ENCODE results near the gene B9D2. TPM values are rescaled to one million over a fixed set of nuclear protein-coding genes. Genes with fewer than 3 reads are reported as not detected.
"Not testable (repeated sequence)": the region's sequence is repeated elsewhere in the genome, so short reads cannot be mapped to it uniquely, and the experiment has no call there.

Gene B9D2
- total RNA-seq, 1 donor from 2014 or later, result 4.6 TPM

GRCh38 chr19:41410336-41411054 lies 46.5 kb upstream of the B9D2 start:
- no peak overlapping the region for H3K27ac Mint-ChIP-seq (ENCODE audit: unreplicated experiment)
- no peaks in the 10 kb centered on the region for H3K9me3 Mint-ChIP-seq (ENCODE audit: unreplicated experiment)
- no peaks in the 10 kb centered on the region for H3K27me3 Mint-ChIP-seq (ENCODE audit: unreplicated experiment)
- TF ChIP-seq CTCF (IDR thresholded peaks at IDR 0.05), result no peak
- peaks cover 7% of the 10 kb centered on the region for H3K36me3 Mint-ChIP-seq (ENCODE audit: unreplicated experiment)
- DNase-seq (ENCODE audit: extremely low spot score, unreplicated experiment), result no peak
- peaks cover 5% of the 10 kb centered on the region for H3K4me1 Mint-ChIP-seq (ENCODE audit: unreplicated experiment)
- no peak overlapping the region for H3K4me3 Mint-ChIP-seq (ENCODE audit: unreplicated experiment)

- Mint-ChIP-seq H3K4me3 (ENCODE audit: unreplicated experiment) (no peak overlapping the region), H3K27me3 (ENCODE audit: unreplicated experiment) (no peaks in the 10 kb centered on the region), H3K9me3 (ENCODE audit: unreplicated experiment) (no peaks in the 10 kb centered on the region), H3K4me1 (ENCODE audit: unreplicated experiment) (peaks cover 5% of the 10 kb centered on the region), H3K27ac (ENCODE audit: unreplicated experiment) (no peak overlapping the region), H3K36me3 (ENCODE audit: unreplicated experiment) (peaks cover 5% of the 10 kb centered on the region)
- no peak for DNase-seq (ENCODE audit: extremely low spot score, unreplicated experiment)
- no peak for TF ChIP-seq CTCF (IDR thresholded peaks at IDR 0.05)
Observed at GRCh38 chr19:41409288-41409687, 45.3 kb upstream of the B9D2 start.

- not testable (repeated sequence) for H3K36me3 Mint-ChIP-seq (ENCODE audit: unreplicated experiment); DNase-seq (ENCODE audit: extremely low spot score, unreplicated experiment); H3K4me3 Mint-ChIP-seq (ENCODE audit: unreplicated experiment); H3K4me1 Mint-ChIP-seq (ENCODE audit: unreplicated experiment); H3K27me3 Mint-ChIP-seq (ENCODE audit: unreplicated experiment); H3K9me3 Mint-ChIP-seq (ENCODE audit: unreplicated experiment); H3K27ac Mint-ChIP-seq (ENCODE audit: unreplicated experiment)
Observed at GRCh38 chr19:41408846-41409245, 44.9 kb upstream of the B9D2 start.

- no peak for TF ChIP-seq CTCF (IDR thresholded peaks at IDR 0.05)
- Mint-ChIP-seq H3K36me3 (ENCODE audit: unreplicated experiment) (peaks cover 3% of the 10 kb centered on the region), H3K27me3 (ENCODE audit: unreplicated experiment) (no peaks in the 10 kb centered on the region), H3K27ac (ENCODE audit: unreplicated experiment) (no peak overlapping the region), H3K4me1 (ENCODE audit: unreplicated experiment) (peaks cover 5% of the 10 kb centered on the region), H3K9me3 (ENCODE audit: unreplicated experiment) (no peaks in the 10 kb centered on the region), H3K4me3 (ENCODE audit: unreplicated experiment) (no peak overlapping the region)
- DNase-seq (ENCODE audit: extremely low spot score, unreplicated experiment), result no peak
Observed at GRCh38 chr19:41408256-41408655, 44.3 kb upstream of the B9D2 start.

GRCh38 chr19:41407271-41407670 lies 43.3 kb upstream of the B9D2 start:
- no peak overlapping the region for H3K27ac Mint-ChIP-seq (ENCODE audit: unreplicated experiment)
- TF ChIP-seq CTCF (IDR thresholded peaks at IDR 0.05), result no peak
- no peaks in the 10 kb centered on the region for H3K27me3 Mint-ChIP-seq (ENCODE audit: unreplicated experiment)
- H3K36me3 Mint-ChIP-seq (ENCODE audit: unreplicated experiment), result peaks cover 3% of the 10 kb centered on the region
- no peak for DNase-seq (ENCODE audit: extremely low spot score, unreplicated experiment)
- no peaks in the 10 kb centered on the region for H3K9me3 Mint-ChIP-seq (ENCODE audit: unreplicated experiment)
- no peak overlapping the region for H3K4me3 Mint-ChIP-seq (ENCODE audit: unreplicated experiment)
- H3K4me1 Mint-ChIP-seq (ENCODE audit: unreplicated experiment), result peaks cover 5% of the 10 kb centered on the region

All from osteocyte (in vitro differentiated cells).